Upper lobe of left lung (tissue), 6 donors: ENCODE results near the gene RALGAPB. TPM values are rescaled to one million over a fixed set of nuclear protein-coding genes. Genes with fewer than 3 reads are reported as not detected.

Source experiments
- ATAC-seq, 2 donors: fragments of 200-7000 bp; cut with Tn5 transposase; one replicate each; pipeline ENCODE4 v1.9.1; 2022; ENCODE audit warnings: mild to moderate bottlenecking in 2 of 2, moderate library complexity in 2 of 2; ENCODE audit not compliant: low FRiP score in 2 of 2
- DNase-seq, 2 donors: peaks; one replicate each; pipeline ENCODE4 v3.0.0-alpha.2; 2019 to 2020
- H3K27ac ChIP-seq, 4 donors: fragments of 200-600 bp; sonication (generic); one replicate each; pipeline ENCODE4 v1.5.1; 2016 to 2019
- H3K27me3 ChIP-seq, 4 donors: fragments of 200-600 bp; sonication (generic); one replicate each; pipeline ENCODE4 v1.5.1; 2017 to 2019
- H3K36me3 ChIP-seq, 4 donors: fragments of 200-600 bp; sonication (generic); one replicate each; pipeline ENCODE4 v1.5.1; 2016 to 2019
- H3K4me1 ChIP-seq, 4 donors: fragments of 200-600 bp; sonication (generic); one replicate each; pipeline ENCODE4 v1.5.1; 2018 to 2019
- H3K4me3 ChIP-seq, 4 donors: fragments of 200-600 bp; sonication (generic); one replicate each; pipeline ENCODE4 v1.5.1; 2017 to 2019; ENCODE audit warnings: mild to moderate bottlenecking in 2 of 4, moderate library complexity in 1 of 4
- H3K9me3 ChIP-seq, 4 donors: fragments of 200-600 bp; sonication (generic); one replicate each; pipeline ENCODE4 v1.5.1; 2018 to 2019
- CTCF ChIP-seq, 6 experiments: fragments of 450-650 bp in 4 of 6; fragments of 200-600 bp in 2 of 6; sonication (generic) in 2 of 6; IDR thresholded peaks; one replicate each; pipeline ENCODE4 v1.5.1; 2016 to 2019; ENCODE audit warnings: antibody characterized with exemption in 6 of 6
- EP300 ChIP-seq, 4 donors: sonication (generic); formaldehyde crosslinking; IDR thresholded peaks; one replicate each; pipeline ENCODE4 v1.5.1; 2017; ENCODE audit warnings: antibody characterized with exemption in 4 of 4, control low read depth in 2 of 4
- POLR2A ChIP-seq, 4 donors: fragments of 450-650 bp; IDR thresholded peaks; one replicate each; pipeline ENCODE4 v1.5.1; 2016 to 2017; ENCODE audit warnings: antibody characterized with exemption in 4 of 4, mild to moderate bottlenecking in 2 of 4
- POLR2AphosphoS5 ChIP-seq, 2 donors: sonication (generic); formaldehyde crosslinking; IDR thresholded peaks; one replicate each; pipeline ENCODE4 v1.5.1; 2017; ENCODE audit warnings: antibody characterized with exemption in 2 of 2
- WGBS, 2 donors: methylation state at CpG; one replicate each; pipeline ENCODE4 v1.1.5; 2017 to 2018; 5-methylcytosine and 5-hydroxymethylcytosine counted together
- total RNA-seq, 6 donors: library from RNA; depleted of rRNA in 4 of 6; stranded (reverse); fragments of >200 nt in 4 of 6; gene quantifications; one replicate each; pipeline versions ENCODE4 v1.1.0 to v1.2.1, GENCODE V29; 2016 to 2021
- donor health status: DM: no; HTN: no; CAD: no; lungs with moderate emphysema.
- donor health status: DM: no; HTN: yes; CAD: no; lungs with severe emphysema.

Gene RALGAPB
- total RNA-seq, 6 donors from 2014 or later, result 27.0 to 76.5 (median 32.1) TPM

GRCh38 chr20:38583306-38583705 is 110.7 kb downstream of the RALGAPB start:
- WGBS, 2 donors, result 83 to 94% methylated on average over 4 of the region's 4 CpGs
- Histone ChIP-seq H3K27me3 (no peaks in the 10 kb centered on the region), H3K4me3 (no peak overlapping the region), H3K4me1 (no peaks in the 10 kb centered on the region), H3K27ac (no peak overlapping the region), H3K9me3 (no peaks in the 10 kb centered on the region), H3K36me3 (peaks cover 0 to 2% (median 0%) of the 10 kb centered on the region in 4 donors)
- DNase-seq, result no peak
- no peak for ATAC-seq
- TF ChIP-seq POLR2A (IDR thresholded peaks at IDR 0.05) (no peak), POLR2AphosphoS5 (IDR thresholded peaks at IDR 0.05) (no peak), CTCF (IDR thresholded peaks at IDR 0.05) (no peak), EP300 (IDR thresholded peaks at IDR 0.05) (no peak)

GRCh38 chr20:38584099-38584763 is 111.6 kb downstream of the RALGAPB start:
- TF ChIP-seq POLR2AphosphoS5 (IDR thresholded peaks at IDR 0.05), result no peak
- TF ChIP-seq POLR2A (IDR thresholded peaks at IDR 0.05), result no peak
- TF ChIP-seq CTCF (IDR thresholded peaks at IDR 0.05), result no peak
- TF ChIP-seq EP300 (IDR thresholded peaks at IDR 0.05), result no peak
- WGBS, 2 donors, result 52 to 56% methylated on average over 6 to 7 of the region's 7 CpGs
- Histone ChIP-seq H3K27me3 (no peaks in the 10 kb centered on the region), H3K4me1 (no peaks in the 10 kb centered on the region), H3K36me3 (no peaks in the 10 kb centered on the region), H3K4me3 (no peak overlapping the region), H3K9me3 (no peaks in the 10 kb centered on the region), H3K27ac (no peak overlapping the region)
- no peak for DNase-seq
- ATAC-seq, result no peak

- DNase-seq (no peak), ATAC-seq (no peak)
- Histone ChIP-seq H3K27ac (no peak overlapping the region), H3K4me3 (no peak overlapping the region), H3K27me3 (no peaks in the 10 kb centered on the region), H3K9me3 (no peaks in the 10 kb centered on the region), H3K4me1 (no peaks in the 10 kb centered on the region), H3K36me3 (no peaks in the 10 kb centered on the region)
- no peak for TF ChIP-seq POLR2A (IDR thresholded peaks at IDR 0.05)
- no peak for TF ChIP-seq CTCF (IDR thresholded peaks at IDR 0.05)
- no peak for TF ChIP-seq EP300 (IDR thresholded peaks at IDR 0.05)
- TF ChIP-seq POLR2AphosphoS5 (IDR thresholded peaks at IDR 0.05), result no peak
- WGBS, 2 donors, result 80 to 85% methylated on average over 9 to 10 of the region's 10 CpGs
These were observed 112.9 kb downstream of the RALGAPB start for GRCh38 chr20:38585404-38586180.

GRCh38 chr20:38586181-38586525 is 113.5 kb downstream of the RALGAPB start:
- 68 to 76% methylated on average over 2 to 3 of the region's 3 CpGs for WGBS, 2 donors
- H3K27ac ChIP-seq, result no peak overlapping the region
- no peaks in the 10 kb centered on the region for H3K36me3 ChIP-seq
- H3K9me3 ChIP-seq, result no peaks in the 10 kb centered on the region
- no peak overlapping the region for H3K4me3 ChIP-seq
- DNase-seq (no peak), ATAC-seq (no peak)
- no peaks in the 10 kb centered on the region for H3K4me1 ChIP-seq
- TF ChIP-seq POLR2AphosphoS5 (IDR thresholded peaks at IDR 0.05) (no peak), EP300 (IDR thresholded peaks at IDR 0.05) (no peak), POLR2A (IDR thresholded peaks at IDR 0.05) (no peak), CTCF (IDR thresholded peaks at IDR 0.05) (no peak)
- H3K27me3 ChIP-seq, result no peaks in the 10 kb centered on the region
